WTC11 (cell line): ENCODE measurements around the gene RUNX2. TPM values are rescaled to one million over a fixed set of nuclear protein-coding genes. Genes with fewer than 3 reads are reported as not detected.

Experiments used
- ATAC-seq: fragments of 200-7000 bp; cut with Tn5 transposase; 2 replicates; pipeline ENCODE4 v1.10.0; 2021; ENCODE audit warnings: mild to moderate bottlenecking, moderate library complexity
- CTCF ChIA-PET: fragments of 300-600 bp; sonication (Branson Sonifier 250); formaldehyde crosslinking; loops from one replicate; lab custom pipeline; 2021; ENCODE audit warnings: antibody characterized with exemption; lab: Charles Lee
- POLR2A ChIA-PET: fragments of 350-600 bp; sonication (Branson Sonifier 250); formaldehyde crosslinking; loops from one replicate; lab custom pipeline; 2021; ENCODE audit warnings: antibody characterized with exemption; lab: Charles Lee
- DNase-seq: peaks from one replicate; pipeline ENCODE4 v3.0.0; 2021; ENCODE audit warnings: low spot score
- H3K27ac Mint-ChIP-seq: 2 replicates; pipeline ENCODE4 v1.8.0; 2021; ENCODE audit warnings: mixed read lengths
- H3K27me3 Mint-ChIP-seq: 2 replicates; pipeline ENCODE4 v1.8.0; 2021; ENCODE audit warnings: low read depth, mild to moderate bottlenecking, moderate library complexity, mixed read lengths
- H3K36me3 Mint-ChIP-seq: 2 replicates; pipeline ENCODE4 v1.8.0; 2021; ENCODE audit warnings: mixed read lengths
- H3K4me1 Mint-ChIP-seq: 2 replicates; pipeline ENCODE4 v1.8.0; 2022; ENCODE audit warnings: mixed read lengths
- H3K4me3 Mint-ChIP-seq: 2 replicates; pipeline ENCODE4 v1.8.0; 2021; ENCODE audit warnings: mild to moderate bottlenecking, moderate library complexity, mixed read lengths
- H3K9me3 Mint-ChIP-seq: 2 replicates; pipeline ENCODE4 v1.8.0; 2021; ENCODE audit warnings: mixed read lengths
- ATF1 ChIP-seq: sonication (generic); formaldehyde crosslinking; IDR thresholded peaks from 2 replicates; pipeline ENCODE4 v1.8.1; 2023; ENCODE audit warnings: mild to moderate bottlenecking, moderate library complexity, missing genetic modification reagents
- CREB1 ChIP-seq: sonication (generic); formaldehyde crosslinking; IDR thresholded peaks from 2 replicates; pipeline ENCODE4 v1.8.0; 2023; ENCODE audit warnings: mild to moderate bottlenecking, missing genetic modification reagents
- E2F1 ChIP-seq: sonication (generic); formaldehyde crosslinking; IDR thresholded peaks from 2 replicates; pipeline ENCODE4 v1.8.0; 2022; ENCODE audit warnings: mild to moderate bottlenecking, missing genetic modification reagents
- EMX1 ChIP-seq: fragments of 250-450 bp; sonication (Bioruptor Pico); IDR thresholded peaks from 2 replicates; pipeline ENCODE4 v1.8.0; 2021; ENCODE audit warnings: mild to moderate bottlenecking
- FOXJ3 ChIP-seq: sonication (generic); formaldehyde crosslinking; IDR thresholded peaks from 2 replicates; pipeline ENCODE4 v1.9.0; 2021; ENCODE audit warnings: missing genetic modification reagents, mild to moderate bottlenecking, borderline replicate concordance
- GABPB1 ChIP-seq: sonication (generic); formaldehyde crosslinking; IDR thresholded peaks from 2 replicates; pipeline ENCODE4 v1.8.1; 2023; ENCODE audit warnings: mild to moderate bottlenecking, missing genetic modification reagents
- HMGA2 ChIP-seq: fragments of 250-450 bp; sonication (Bioruptor Pico); IDR thresholded peaks from 2 replicates; pipeline ENCODE4 v1.4.0; 2021; ENCODE audit warnings: mild to moderate bottlenecking, moderate library complexity
- KAT7 ChIP-seq: sonication (generic); formaldehyde crosslinking; IDR thresholded peaks from 2 replicates; pipeline ENCODE4 v1.8.1; 2023; ENCODE audit warnings: missing genetic modification reagents, mild to moderate bottlenecking, borderline replicate concordance
- NFYB ChIP-seq: sonication (generic); formaldehyde crosslinking; conservative IDR thresholded peaks from 2 replicates; pipeline ENCODE4 v1.8.0; 2022; ENCODE audit warnings: low read depth, missing genetic modification reagents
- OVOL2 ChIP-seq: fragments of 250-450 bp; sonication (Bioruptor Pico); IDR thresholded peaks from 2 replicates; pipeline ENCODE4 v1.9.0; 2021; ENCODE audit warnings: mild to moderate bottlenecking, borderline replicate concordance
- SMAD4 ChIP-seq: sonication (generic); formaldehyde crosslinking; IDR thresholded peaks from 2 replicates; pipeline ENCODE4 v1.8.0; 2022; ENCODE audit warnings: mild to moderate bottlenecking, missing genetic modification reagents
- TCF7 ChIP-seq: sonication (generic); formaldehyde crosslinking; IDR thresholded peaks from 2 replicates; pipeline ENCODE4 v1.8.0; 2022; ENCODE audit warnings: mild to moderate bottlenecking, low read depth, missing genetic modification reagents, moderate library complexity
- TP53 ChIP-seq: sonication (generic); formaldehyde crosslinking; IDR thresholded peaks from 2 replicates; pipeline ENCODE4 v1.8.1; 2023; ENCODE audit warnings: mild to moderate bottlenecking, missing genetic modification reagents
- ZMAT4 ChIP-seq: fragments of 250-450 bp; sonication (Bioruptor Pico); IDR thresholded peaks from 2 replicates; pipeline ENCODE4 v1.9.0; 2021; ENCODE audit warnings: mild to moderate bottlenecking
- ZNF121 ChIP-seq: sonication (generic); formaldehyde crosslinking; IDR thresholded peaks from 2 replicates; pipeline ENCODE4 v1.8.0; 2023; ENCODE audit warnings: missing genetic modification reagents
- ZNF138 ChIP-seq: sonication (generic); formaldehyde crosslinking; conservative IDR thresholded peaks from 2 replicates; pipeline ENCODE4 v1.8.1; 2022; ENCODE audit warnings: mild to moderate bottlenecking, moderate library complexity, missing genetic modification reagents
- ZNF219 ChIP-seq: sonication (generic); formaldehyde crosslinking; IDR thresholded peaks from 2 replicates; pipeline ENCODE4 v1.8.0; 2023; ENCODE audit warnings: missing genetic modification reagents, mild to moderate bottlenecking, borderline replicate concordance
- ZNF263 ChIP-seq: sonication (generic); formaldehyde crosslinking; IDR thresholded peaks from 2 replicates; pipeline ENCODE4 v1.8.1; 2022; ENCODE audit warnings: low read depth, mild to moderate bottlenecking, moderate library complexity, missing genetic modification reagents
- ZNF423 ChIP-seq: fragments of 250-450 bp; sonication (Bioruptor Pico); IDR thresholded peaks from 2 replicates; pipeline ENCODE4 v2.1.2; 2022; ENCODE audit warnings: mild to moderate bottlenecking, moderate library complexity
- total RNA-seq: library from RNA; stranded (reverse); gene quantifications from 3 replicates; pipeline ENCODE4 v1.2.3, GENCODE V29; 2021
- TF ChIP-seq, protein P1 (sequence below): sonication (generic); formaldehyde crosslinking; IDR thresholded peaks from 2 replicates; pipeline ENCODE4 v1.8.0; 2022; ENCODE audit warnings: mild to moderate bottlenecking, missing genetic modification reagents
- TF ChIP-seq, protein P2 (sequence below): fragments of 250-450 bp; sonication (Bioruptor Pico); IDR thresholded peaks from 2 replicates; pipeline ENCODE4 v2.1.2; 2022; ENCODE audit warnings: mild to moderate bottlenecking, moderate library complexity
- TF ChIP-seq, protein P3 (sequence below): fragments of 200-600 bp; IDR thresholded peaks from 2 replicates; pipeline ENCODE4 v1.8.0; 2022; ENCODE audit warnings: antibody characterized with exemption
- TF ChIP-seq, protein P4 (sequence below): sonication (generic); formaldehyde crosslinking; IDR thresholded peaks from 2 replicates; pipeline ENCODE4 v1.8.0; 2023; ENCODE audit warnings: mild to moderate bottlenecking, missing genetic modification reagents

RUNX2 gene
- total RNA-seq, 1 experiment from 2014 or later, result 0.28 TPM

DNA sequence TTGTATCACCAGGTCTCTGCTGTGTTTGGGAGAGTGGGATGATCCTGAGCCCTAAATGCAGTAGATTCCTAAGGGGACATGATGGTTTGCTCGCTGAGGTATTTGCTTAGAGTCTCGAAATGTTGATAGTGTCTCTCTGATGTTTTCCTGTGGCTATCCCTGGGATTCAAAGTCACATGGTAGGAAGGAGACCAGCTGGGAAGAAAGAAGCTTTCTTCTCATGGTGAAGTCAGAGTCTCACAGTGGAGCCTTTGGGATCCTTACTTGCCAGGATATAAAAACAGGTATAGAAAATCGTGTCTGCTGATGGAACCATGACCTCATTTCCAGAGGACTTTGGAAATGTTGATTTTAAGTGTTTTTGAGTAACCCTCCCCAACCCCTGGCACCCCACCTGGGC is 308.9 kb downstream of the RUNX2 start:
- H3K4me1 Mint-ChIP-seq, result peaks cover 26% of the 10 kb centered on the region
- ChIA-PET CTCF (no interaction called here), POLR2A (no interaction called here)
- TF ChIP-seq, protein P1, sequence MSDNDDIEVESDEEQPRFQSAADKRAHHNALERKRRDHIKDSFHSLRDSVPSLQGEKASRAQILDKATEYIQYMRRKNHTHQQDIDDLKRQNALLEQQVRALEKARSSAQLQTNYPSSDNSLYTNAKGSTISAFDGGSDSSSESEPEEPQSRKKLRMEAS (CRISPR knock-in tag), result no peak
- no peak for TF ChIP-seq CREB1 (CRISPR knock-in tag)
- TF ChIP-seq, protein P2, sequence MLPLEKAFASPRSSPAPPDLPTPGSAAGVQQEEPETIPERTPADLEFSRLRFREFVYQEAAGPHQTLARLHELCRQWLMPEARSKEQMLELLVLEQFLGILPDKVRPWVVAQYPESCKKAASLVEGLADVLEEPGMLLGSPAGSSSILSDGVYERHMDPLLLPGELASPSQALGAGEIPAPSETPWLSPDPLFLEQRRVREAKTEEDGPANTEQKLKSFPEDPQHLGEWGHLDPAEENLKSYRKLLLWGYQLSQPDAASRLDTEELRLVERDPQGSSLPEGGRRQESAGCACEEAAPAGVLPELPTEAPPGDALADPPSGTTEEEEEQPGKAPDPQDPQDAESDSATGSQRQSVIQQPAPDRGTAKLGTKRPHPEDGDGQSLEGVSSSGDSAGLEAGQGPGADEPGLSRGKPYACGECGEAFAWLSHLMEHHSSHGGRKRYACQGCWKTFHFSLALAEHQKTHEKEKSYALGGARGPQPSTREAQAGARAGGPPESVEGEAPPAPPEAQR (CRISPR knock-in tag), result no peak
- no peak for TF ChIP-seq KAT7 (CRISPR knock-in tag)
- no peak for TF ChIP-seq ZNF219 (CRISPR knock-in tag)
- TF ChIP-seq FOXJ3 (CRISPR knock-in tag), result no peak
- no peak for TF ChIP-seq TCF7 (CRISPR knock-in tag)
- TF ChIP-seq, protein P3, sequence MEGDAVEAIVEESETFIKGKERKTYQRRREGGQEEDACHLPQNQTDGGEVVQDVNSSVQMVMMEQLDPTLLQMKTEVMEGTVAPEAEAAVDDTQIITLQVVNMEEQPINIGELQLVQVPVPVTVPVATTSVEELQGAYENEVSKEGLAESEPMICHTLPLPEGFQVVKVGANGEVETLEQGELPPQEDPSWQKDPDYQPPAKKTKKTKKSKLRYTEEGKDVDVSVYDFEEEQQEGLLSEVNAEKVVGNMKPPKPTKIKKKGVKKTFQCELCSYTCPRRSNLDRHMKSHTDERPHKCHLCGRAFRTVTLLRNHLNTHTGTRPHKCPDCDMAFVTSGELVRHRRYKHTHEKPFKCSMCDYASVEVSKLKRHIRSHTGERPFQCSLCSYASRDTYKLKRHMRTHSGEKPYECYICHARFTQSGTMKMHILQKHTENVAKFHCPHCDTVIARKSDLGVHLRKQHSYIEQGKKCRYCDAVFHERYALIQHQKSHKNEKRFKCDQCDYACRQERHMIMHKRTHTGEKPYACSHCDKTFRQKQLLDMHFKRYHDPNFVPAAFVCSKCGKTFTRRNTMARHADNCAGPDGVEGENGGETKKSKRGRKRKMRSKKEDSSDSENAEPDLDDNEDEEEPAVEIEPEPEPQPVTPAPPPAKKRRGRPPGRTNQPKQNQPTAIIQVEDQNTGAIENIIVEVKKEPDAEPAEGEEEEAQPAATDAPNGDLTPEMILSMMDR, result no peak
- no peak for TF ChIP-seq ZMAT4 (CRISPR knock-in tag)
- TF ChIP-seq E2F1 (CRISPR knock-in tag), result no peak
- TF ChIP-seq ZNF121, result no peak
- no peak for TF ChIP-seq TP53 (CRISPR knock-in tag)
- TF ChIP-seq, protein P4, sequence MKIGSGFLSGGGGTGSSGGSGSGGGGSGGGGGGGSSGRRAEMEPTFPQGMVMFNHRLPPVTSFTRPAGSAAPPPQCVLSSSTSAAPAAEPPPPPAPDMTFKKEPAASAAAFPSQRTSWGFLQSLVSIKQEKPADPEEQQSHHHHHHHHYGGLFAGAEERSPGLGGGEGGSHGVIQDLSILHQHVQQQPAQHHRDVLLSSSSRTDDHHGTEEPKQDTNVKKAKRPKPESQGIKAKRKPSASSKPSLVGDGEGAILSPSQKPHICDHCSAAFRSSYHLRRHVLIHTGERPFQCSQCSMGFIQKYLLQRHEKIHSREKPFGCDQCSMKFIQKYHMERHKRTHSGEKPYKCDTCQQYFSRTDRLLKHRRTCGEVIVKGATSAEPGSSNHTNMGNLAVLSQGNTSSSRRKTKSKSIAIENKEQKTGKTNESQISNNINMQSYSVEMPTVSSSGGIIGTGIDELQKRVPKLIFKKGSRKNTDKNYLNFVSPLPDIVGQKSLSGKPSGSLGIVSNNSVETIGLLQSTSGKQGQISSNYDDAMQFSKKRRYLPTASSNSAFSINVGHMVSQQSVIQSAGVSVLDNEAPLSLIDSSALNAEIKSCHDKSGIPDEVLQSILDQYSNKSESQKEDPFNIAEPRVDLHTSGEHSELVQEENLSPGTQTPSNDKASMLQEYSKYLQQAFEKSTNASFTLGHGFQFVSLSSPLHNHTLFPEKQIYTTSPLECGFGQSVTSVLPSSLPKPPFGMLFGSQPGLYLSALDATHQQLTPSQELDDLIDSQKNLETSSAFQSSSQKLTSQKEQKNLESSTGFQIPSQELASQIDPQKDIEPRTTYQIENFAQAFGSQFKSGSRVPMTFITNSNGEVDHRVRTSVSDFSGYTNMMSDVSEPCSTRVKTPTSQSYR (CRISPR knock-in tag), result no peak
- TF ChIP-seq HMGA2 (CRISPR knock-in tag), result no peak
- TF ChIP-seq ATF1, result no peak
- no peak for TF ChIP-seq GABPB1 (CRISPR knock-in tag)
- TF ChIP-seq ZNF263, result no peak
- no peak overlapping the region for H3K27ac Mint-ChIP-seq
- H3K9me3 Mint-ChIP-seq, result no peaks in the 10 kb centered on the region
- H3K27me3 Mint-ChIP-seq, result peaks cover 6% of the 10 kb centered on the region; the same call in 1 of the 2 replicates
- H3K4me3 Mint-ChIP-seq, result no peak overlapping the region
- DNase-seq (no peak), ATAC-seq (no peak)
- no peaks in the 10 kb centered on the region for H3K36me3 Mint-ChIP-seq

- Mint-ChIP-seq H3K27me3 (peaks cover 6% of the 10 kb centered on the region; the same call in 1 of the 2 replicates), H3K4me3 (no peak overlapping the region), H3K4me1 (peaks cover 27% of the 10 kb centered on the region), H3K36me3 (no peaks in the 10 kb centered on the region), H3K9me3 (no peaks in the 10 kb centered on the region), H3K27ac (no peak overlapping the region)
- DNase-seq (no peak), ATAC-seq (no peak)
- ChIA-PET POLR2A (no interaction called here), CTCF (no interaction called here)
- TF ChIP-seq ZMAT4 (CRISPR knock-in tag) (no peak), ZNF138 (CRISPR knock-in tag) (no peak), SMAD4 (CRISPR knock-in tag) (no peak), CREB1 (CRISPR knock-in tag) (no peak), GABPB1 (CRISPR knock-in tag) (no peak), OVOL2 (CRISPR knock-in tag) (no peak), EMX1 (CRISPR knock-in tag) (no peak), ZNF423 (CRISPR knock-in tag) (no peak), ZNF121 (no peak), NFYB (CRISPR knock-in tag) (no peak)
- TF ChIP-seq, protein P2 (CRISPR knock-in tag), result no peak
- TF ChIP-seq, protein P3, result no peak
These were observed 309.6 kb downstream of the RUNX2 start for GRCh38 chr6:45637611-45638257.
